Measurements from ENCODE around the gene RGSL1. TPM values are rescaled to one million over a fixed set of nuclear protein-coding genes. Genes with fewer than 3 reads are reported as not detected.

The RGSL1 gene
- total RNA-seq, 5 donors from 2014 or later (not counting 1 experiment from before 2014, with no cell fraction given): not detected

DNA sequence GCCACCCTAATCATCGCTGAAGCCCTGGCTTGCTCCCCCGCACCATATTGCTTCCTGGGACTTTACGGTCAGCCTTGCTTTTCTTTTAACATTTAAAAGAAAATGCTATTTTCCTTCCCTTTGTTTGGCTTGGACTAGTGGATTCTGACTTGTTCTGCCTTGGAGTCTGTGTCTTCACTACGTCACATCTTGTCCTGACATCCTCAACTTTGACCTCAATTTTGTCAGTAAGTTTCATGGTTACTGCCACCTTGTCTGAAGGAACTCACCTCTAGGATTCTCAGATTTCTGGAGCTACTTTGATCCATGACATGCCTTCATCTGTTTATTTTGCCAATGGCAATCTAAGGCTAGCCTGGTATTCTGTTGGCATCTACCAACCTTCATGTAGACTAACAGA, 134.8 kb downstream of the RGSL1 start:
- Mint-ChIP-seq H3K27me3 (no peaks in the 10 kb centered on the region), H3K36me3 (peaks cover 68% of the 10 kb centered on the region), H3K4me3 (peak overlapping the region; percentile 61 to 69 (median 66)), H3K27ac (no peak overlapping the region), H3K4me1 (peaks cover 75 to 78% (median 75%) of the 10 kb centered on the region in 3 donors), H3K9me3 (peaks cover 0 to 3% (median 0%) of the 10 kb centered on the region in 3 donors)
- peaks cover 7 to 47% of the 10 kb centered on the region in 2 experiments for H3K4me1 ChIP-seq (ENCODE audit: control insufficient read depth in 1 of 2, extremely low read depth in 1 of 2, insufficient read depth in 2 of 2, low read length in 2 of 2)
- no peaks in the 10 kb centered on the region for H3K9me3 ChIP-seq
- 100% methylated on average over 2 of the region's 4 CpGs for WGBS (ENCODE audit: insufficient coverage)
- CTCF ChIA-PET: no interaction called here
- POLR2A ChIA-PET: no interaction called here
- DNase-seq: no peak
- no peak overlapping the region for H3K4me3 ChIP-seq (ENCODE audit: control insufficient read depth in 1 of 2, extremely low read depth in 1 of 2, low read length in 1 of 2)
- no peak overlapping the region for H3K27ac ChIP-seq (ENCODE audit: low read length)
- no peak for ATAC-seq (replicated peaks in 1 of 4)
- H3K36me3 ChIP-seq (ENCODE audit: control insufficient read depth in 2 of 2, extremely low read depth in 1 of 2, insufficient read depth in 1 of 2, low read length in 1 of 2): peaks cover 9 to 54% of the 10 kb centered on the region in 2 donors
- no peaks in the 10 kb centered on the region for H3K27me3 ChIP-seq (replicated peaks in 1 of 2; ENCODE audit: control insufficient read depth in 2 of 2, extremely low read depth in 1 of 2, insufficient read depth in 2 of 2, low read length in 1 of 2)

GRCh38 chr1:182586380-182586779, 136.4 kb downstream of the RGSL1 start:
- peaks cover 7 to 47% of the 10 kb centered on the region in 2 experiments for H3K4me1 ChIP-seq (ENCODE audit: control insufficient read depth in 1 of 2, extremely low read depth in 1 of 2, insufficient read depth in 2 of 2, low read length in 2 of 2)
- Mint-ChIP-seq H3K9me3 (peaks cover 0 to 3% (median 0%) of the 10 kb centered on the region in 3 donors), H3K27me3 (no peaks in the 10 kb centered on the region), H3K4me1 (peaks cover 67 to 77% (median 75%) of the 10 kb centered on the region in 3 donors), H3K27ac (no peak overlapping the region), H3K36me3 (peaks cover 53% of the 10 kb centered on the region), H3K4me3 (peak overlapping the region in 1 of 3 donors; percentile 69)
- no peak overlapping the region for H3K27ac ChIP-seq (ENCODE audit: low read length)
- ChIA-PET POLR2A (no interaction called here), CTCF (interaction anchor here in 1 of 2 donors (0.6 to 0.9 kb wide), 2 partner anchors 17 to 1429 kb away, joined by 3 read pairs; no protein-coding TSS in a partner anchor)
- H3K27me3 ChIP-seq (replicated peaks in 1 of 2; ENCODE audit: control insufficient read depth in 2 of 2, extremely low read depth in 1 of 2, insufficient read depth in 2 of 2, low read length in 1 of 2): no peaks in the 10 kb centered on the region
- ATAC-seq (replicated peaks in 1 of 4): no peak
- peaks cover 3 to 39% of the 10 kb centered on the region in 2 donors for H3K36me3 ChIP-seq (ENCODE audit: control insufficient read depth in 2 of 2, extremely low read depth in 1 of 2, insufficient read depth in 1 of 2, low read length in 1 of 2)
- H3K9me3 ChIP-seq: no peaks in the 10 kb centered on the region
- H3K4me3 ChIP-seq (ENCODE audit: control insufficient read depth in 1 of 2, extremely low read depth in 1 of 2, low read length in 1 of 2): no peak overlapping the region
- 99% methylated on average over 9 of the region's 11 CpGs for WGBS (ENCODE audit: insufficient coverage)
- DNase-seq: no peak

DNA sequence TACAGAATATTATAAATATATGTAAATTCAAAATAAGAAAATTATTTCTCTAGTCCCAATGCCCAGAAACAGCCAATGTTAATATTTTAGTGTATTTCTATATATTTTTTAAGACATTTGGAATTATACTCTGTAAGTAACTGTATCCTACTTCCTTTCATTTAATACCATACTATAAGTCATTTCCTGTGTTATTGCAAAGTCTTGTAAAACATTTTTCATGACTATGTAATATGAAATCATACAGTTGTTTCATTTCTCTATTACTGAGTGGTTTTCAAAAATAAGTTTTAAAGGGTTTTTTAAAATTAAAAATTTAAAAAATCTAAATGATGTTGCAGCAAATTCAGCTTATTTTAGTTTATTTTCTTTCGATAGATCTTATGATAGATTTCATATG, 137.1 kb downstream of the RGSL1 start:
- no peak overlapping the region for H3K4me3 ChIP-seq (ENCODE audit: control insufficient read depth in 1 of 2, extremely low read depth in 1 of 2, low read length in 1 of 2)
- ChIA-PET CTCF (interaction anchor here (1.8 to 2.0 kb wide), 3 partner anchors 16 to 199 kb away, joined by 8 to 14 read pairs (median 8); no protein-coding TSS in a partner anchor), POLR2A (interaction anchor here (0.7 to 1.1 kb wide), 3 partner anchors 80 to 1949 kb away, joined by 3 to 4 read pairs (median 4); no protein-coding TSS in a partner anchor)
- no peak for ATAC-seq (replicated peaks in 1 of 4)
- no peaks in the 10 kb centered on the region for H3K27me3 Mint-ChIP-seq
- no peak overlapping the region for H3K27ac Mint-ChIP-seq
- peak overlapping the region in 1 of 3 donors; percentile 98 for H3K4me3 Mint-ChIP-seq
- peaks cover 7 to 47% of the 10 kb centered on the region in 2 experiments for H3K4me1 ChIP-seq (ENCODE audit: control insufficient read depth in 1 of 2, extremely low read depth in 1 of 2, insufficient read depth in 2 of 2, low read length in 2 of 2)
- peaks cover 48% of the 10 kb centered on the region for H3K36me3 Mint-ChIP-seq
- no peaks in the 10 kb centered on the region for H3K9me3 ChIP-seq
- DNase-seq: no peak
- peaks cover 0 to 33% of the 10 kb centered on the region in 2 donors for H3K36me3 ChIP-seq (ENCODE audit: control insufficient read depth in 2 of 2, extremely low read depth in 1 of 2, insufficient read depth in 1 of 2, low read length in 1 of 2)
- WGBS (ENCODE audit: insufficient coverage): no CpG with 5 or more reads among the region's 1 CpG
- peaks cover 0 to 3% (median 0%) of the 10 kb centered on the region in 3 donors for H3K9me3 Mint-ChIP-seq
- H3K4me1 Mint-ChIP-seq: peaks cover 63 to 74% (median 71%) of the 10 kb centered on the region in 3 donors
- H3K27ac ChIP-seq (ENCODE audit: low read length): no peak overlapping the region
- H3K27me3 ChIP-seq (replicated peaks in 1 of 2; ENCODE audit: control insufficient read depth in 2 of 2, extremely low read depth in 1 of 2, insufficient read depth in 2 of 2, low read length in 1 of 2): no peaks in the 10 kb centered on the region

DNA sequence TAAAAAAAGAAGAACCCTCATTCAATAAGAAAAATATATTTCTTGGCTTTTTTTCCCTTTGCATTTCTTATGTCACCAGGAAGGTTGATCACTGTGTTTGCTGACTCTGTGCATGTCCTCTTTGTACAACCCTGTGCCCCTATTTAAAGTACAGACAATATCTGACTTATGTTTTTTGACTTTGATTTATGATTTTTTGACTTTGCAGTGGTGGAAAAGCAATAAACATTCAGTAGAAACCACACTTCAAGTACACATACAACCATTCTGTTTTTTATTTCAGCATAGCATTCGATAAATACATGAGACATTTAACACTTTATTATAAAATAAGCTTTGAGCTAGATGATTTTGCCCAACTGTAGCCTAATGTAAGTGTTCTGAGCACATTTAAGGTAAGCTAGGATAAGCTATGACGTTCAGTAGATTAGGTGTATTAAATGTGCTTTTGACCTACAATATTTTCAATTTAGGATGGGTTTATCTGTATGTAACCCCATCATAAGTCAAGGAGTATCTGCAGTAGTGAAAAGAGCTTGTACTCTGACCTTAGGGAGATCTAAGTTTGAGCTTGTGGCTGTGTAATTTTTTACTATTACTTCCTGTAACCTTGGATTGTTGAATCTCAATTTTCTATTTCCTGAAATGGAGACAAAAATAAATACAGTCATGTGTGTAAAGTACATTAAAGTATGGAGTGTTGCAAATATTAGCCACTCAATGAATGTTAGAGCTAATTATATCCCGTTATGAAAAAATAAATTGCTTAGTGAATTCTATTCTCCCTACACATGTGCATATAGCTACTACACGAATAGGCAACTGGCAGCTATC, 137.9 kb downstream of the RGSL1 start:
- DNase-seq (peak in 1 of 35 experiments; percentile 25), ATAC-seq (replicated peaks in 1 of 4) (peak; percentile 2 to 23 (median 7))
- Mint-ChIP-seq H3K9me3 (peaks cover 0 to 3% (median 0%) of the 10 kb centered on the region in 3 donors), H3K27me3 (no peaks in the 10 kb centered on the region), H3K4me1 (peaks cover 55 to 66% (median 63%) of the 10 kb centered on the region in 3 donors), H3K36me3 (peaks cover 41% of the 10 kb centered on the region), H3K4me3 (peak overlapping the region; percentile 94 to 100 (median 98)), H3K27ac (peak overlapping the region; percentile 100)
- H3K27ac ChIP-seq (ENCODE audit: low read length): peak overlapping the region; percentile 93
- peaks cover 7 to 41% of the 10 kb centered on the region in 2 experiments for H3K4me1 ChIP-seq (ENCODE audit: control insufficient read depth in 1 of 2, extremely low read depth in 1 of 2, insufficient read depth in 2 of 2, low read length in 2 of 2)
- POLR2A ChIA-PET: interaction anchor here (0.5 to 2.0 kb wide), 9 partner anchors 31 to 1950 kb away, joined by 3 to 6 read pairs (median 3); no protein-coding TSS in a partner anchor
- no peaks in the 10 kb centered on the region for H3K27me3 ChIP-seq (replicated peaks in 1 of 2; ENCODE audit: control insufficient read depth in 2 of 2, extremely low read depth in 1 of 2, insufficient read depth in 2 of 2, low read length in 1 of 2)
- peaks cover 0 to 25% of the 10 kb centered on the region in 2 donors for H3K36me3 ChIP-seq (ENCODE audit: control insufficient read depth in 2 of 2, extremely low read depth in 1 of 2, insufficient read depth in 1 of 2, low read length in 1 of 2)
- H3K4me3 ChIP-seq (ENCODE audit: control insufficient read depth in 1 of 2, extremely low read depth in 1 of 2, low read length in 1 of 2): peak overlapping the region; percentile 68 to 100
- no peaks in the 10 kb centered on the region for H3K9me3 ChIP-seq
- CTCF ChIA-PET: interaction anchor here (0.6 to 4.2 kb wide), 20 partner anchors 9 to 507 kb away, joined by 3 to 28 read pairs (median 4); partner anchors contain the start of genes NPL (in 1 of the 2), RGS16 (in 1 of the 2) and TEDDM1 (in 1 of the 2)
- 40% methylated on average over 1 of the region's 4 CpGs for WGBS (ENCODE audit: insufficient coverage)

- Mint-ChIP-seq H3K4me1 (peaks cover 47 to 57% (median 54%) of the 10 kb centered on the region in 3 donors), H3K27me3 (no peaks in the 10 kb centered on the region), H3K9me3 (peaks cover 0 to 3% (median 0%) of the 10 kb centered on the region in 3 donors), H3K36me3 (peaks cover 32% of the 10 kb centered on the region), H3K27ac (peak within 1 kb of the TSS; percentile 100), H3K4me3 (peak within 1 kb of the TSS; percentile 94 to 100 (median 98))
- H3K4me1 ChIP-seq (ENCODE audit: control insufficient read depth in 1 of 2, extremely low read depth in 1 of 2, insufficient read depth in 2 of 2, low read length in 2 of 2): peaks cover 7 to 33% of the 10 kb centered on the region in 2 experiments
- no peaks in the 10 kb centered on the region for H3K9me3 ChIP-seq
- WGBS (ENCODE audit: insufficient coverage): 0% methylated on average over 7 of the region's 20 CpGs
- DNase-seq: peak; percentile 20 to 82 (median 48)
- peak; percentile 88 to 90 (median 89) for ATAC-seq (replicated peaks in 1 of 4)
- H3K27ac ChIP-seq (ENCODE audit: low read length): peak within 1 kb of the TSS; percentile 93
- CTCF ChIA-PET: interaction anchor here (0.6 to 4.2 kb wide), 21 partner anchors 8 to 508 kb away, joined by 3 to 28 read pairs (median 5); partner anchors contain the start of genes NPL (in 1 of the 2), RGS16 (in 1 of the 2) and TEDDM1 (in 1 of the 2)
- peak within 1 kb of the TSS; percentile 68 to 100 for H3K4me3 ChIP-seq (ENCODE audit: control insufficient read depth in 1 of 2, extremely low read depth in 1 of 2, low read length in 1 of 2)
- H3K36me3 ChIP-seq (ENCODE audit: control insufficient read depth in 2 of 2, extremely low read depth in 1 of 2, insufficient read depth in 1 of 2, low read length in 1 of 2): peaks cover 0 to 17% of the 10 kb centered on the region in 2 donors
- POLR2A ChIA-PET: interaction anchor here (0.5 to 2.0 kb wide), 8 partner anchors 15 to 1043 kb away, joined by 3 to 6 read pairs (median 3); no protein-coding TSS in a partner anchor
- no peaks in the 10 kb centered on the region for H3K27me3 ChIP-seq (replicated peaks in 1 of 2; ENCODE audit: control insufficient read depth in 2 of 2, extremely low read depth in 1 of 2, insufficient read depth in 2 of 2, low read length in 1 of 2)
Observed at GRCh38 chr1:182588500-182589396, 138.8 kb downstream of the RGSL1 start, which contains the start of gene RNASEL. TSS of gene RNASEL (minus strand) at chr1:182589256. CDS start at chr1:182586806, 2,450 bp downstream.
